ENCODE measurements around the gene GFER. TPM values are rescaled to one million over a fixed set of nuclear protein-coding genes. Genes with fewer than 3 reads are reported as not detected.

GFER gene
- total and polyA plus RNA-seq, 2 of the 8 experiments (the other 6 are each of a cell fraction or from before 2014, with no cell fraction given), result 17.7 to 37.9 TPM

DNA sequence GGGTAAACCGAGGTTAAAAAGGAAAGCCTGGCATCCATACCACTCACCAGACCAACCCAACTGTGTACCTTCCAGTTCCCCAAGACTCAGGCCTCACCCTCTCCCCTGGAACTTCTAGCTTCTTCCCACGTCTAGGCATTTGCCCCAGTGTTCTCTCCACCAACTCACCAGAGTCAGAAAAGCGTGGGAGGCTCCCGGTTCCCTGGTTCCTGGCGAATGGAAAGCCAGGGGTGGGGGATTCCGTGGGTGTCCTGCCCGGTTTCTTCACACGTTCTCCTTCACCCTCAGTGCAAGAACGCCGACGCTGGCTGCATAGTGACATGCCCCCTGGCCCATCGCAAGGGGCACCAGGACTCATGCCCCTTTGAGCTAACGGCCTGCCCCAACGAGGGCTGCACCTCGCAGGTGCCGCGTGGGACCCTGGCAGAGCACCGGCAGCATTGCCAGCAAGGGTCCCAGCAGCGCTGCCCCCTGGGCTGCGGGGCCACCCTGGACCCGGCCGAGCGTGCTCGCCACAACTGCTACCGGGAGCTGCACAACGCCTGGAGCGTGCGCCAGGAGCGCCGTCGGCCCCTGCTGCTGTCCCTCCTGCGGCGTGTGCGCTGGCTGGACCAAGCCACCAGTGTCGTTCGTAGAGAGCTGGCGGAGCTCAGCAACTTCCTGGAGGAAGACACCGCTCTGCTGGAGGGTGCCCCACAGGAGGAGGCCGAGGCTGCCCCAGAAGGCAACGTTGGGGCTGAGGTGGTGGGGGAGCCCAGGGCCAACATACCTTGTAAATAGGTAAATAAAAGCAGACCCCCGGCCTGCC lies 15.6 kb upstream of the GFER start:
- CTCF ChIA-PET (ENCODE audit: partially characterized antibody), result interaction anchor here (0.5 to 2.5 kb wide), 8 partner anchors 14 to 1011 kb away, joined by 3 to 7 read pairs (median 3); no protein-coding TSS in a partner anchor
- H3K14ac ChIP-seq (ENCODE audit: insufficient read length), result no peak overlapping the region
- TF ChIP-seq MAFK (IDR thresholded peaks at IDR 0.05; ENCODE audit: low read depth, low read length) (no peak), ASH2L (IDR thresholded peaks at IDR 0.05; ENCODE audit: low read length) (no peak), KDM1A (IDR thresholded peaks at IDR 0.05; ENCODE audit: borderline replicate concordance, low read length) (no peak), POLR2A (IDR thresholded peaks at IDR 0.05; ENCODE audit: control extremely low read depth in 1 of 2, low read depth in 2 of 2, low read length in 2 of 2) (no peak), RBBP5 (IDR thresholded peaks at IDR 0.05; ENCODE audit: borderline replicate concordance, low read depth, low read length) (no peak), TEAD4 (IDR thresholded peaks at IDR 0.05; ENCODE audit: low read depth, low read length) (no peak), CTBP2 (IDR thresholded peaks at IDR 0.05; ENCODE audit: borderline replicate concordance, insufficient read depth, insufficient read length, low read length) (no peak), BRCA1 (IDR thresholded peaks at IDR 0.05; ENCODE audit: low read depth, low read length) (no peak), TCF12 (IDR thresholded peaks at IDR 0.05; ENCODE audit: low read depth, low read length) (no peak), EZH2 (IDR thresholded peaks at IDR 0.05; ENCODE audit: low read depth, low read length, severe bottlenecking) (no peak)
- TF ChIP-seq, protein P1, sequence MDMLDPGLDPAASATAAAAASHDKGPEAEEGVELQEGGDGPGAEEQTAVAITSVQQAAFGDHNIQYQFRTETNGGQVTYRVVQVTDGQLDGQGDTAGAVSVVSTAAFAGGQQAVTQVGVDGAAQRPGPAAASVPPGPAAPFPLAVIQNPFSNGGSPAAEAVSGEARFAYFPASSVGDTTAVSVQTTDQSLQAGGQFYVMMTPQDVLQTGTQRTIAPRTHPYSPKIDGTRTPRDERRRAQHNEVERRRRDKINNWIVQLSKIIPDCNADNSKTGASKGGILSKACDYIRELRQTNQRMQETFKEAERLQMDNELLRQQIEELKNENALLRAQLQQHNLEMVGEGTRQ (IDR thresholded peaks at IDR 0.05; ENCODE audit: low read length), result no peak

More for the DNA sequence above, 15.6 kb upstream of the GFER start:
- H2BK5ac ChIP-seq (ENCODE audit: low read depth, low read length), result no peak overlapping the region
- no peak overlapping the region for H3K4ac ChIP-seq (replicated peaks; ENCODE audit: insufficient read length, low read depth, low read length)
- H3K56ac ChIP-seq (replicated peaks; ENCODE audit: insufficient read length, low read depth, low read length), result no peak overlapping the region
- H3K9ac ChIP-seq (replicated peaks in 1 of 4; ENCODE audit: extremely low read depth in 1 of 4, low read depth in 3 of 4, low read length in 3 of 4), result no peak overlapping the region
- H2AK5ac ChIP-seq (ENCODE audit: low read depth, low read length), result no peak overlapping the region
- H3K4me3 ChIP-seq (ENCODE audit: extremely low read depth in 1 of 4, insufficient read depth in 2 of 4, low read depth in 3 of 4, low read length in 4 of 4), result no peak overlapping the region
- H4K20me1 ChIP-seq (replicated peaks in 1 of 2; ENCODE audit: control insufficient read depth in 1 of 2, insufficient read depth in 2 of 2, low read length in 2 of 2), result peaks cover 9 to 14% of the 10 kb centered on the region in 2 experiments
- peaks cover 12 to 34% of the 10 kb centered on the region in 2 experiments for H3K79me2 ChIP-seq (ENCODE audit: control insufficient read depth in 1 of 2, insufficient read depth in 2 of 2, low read length in 2 of 2)
- H4K91ac ChIP-seq (replicated peaks; ENCODE audit: insufficient read length, low read length), result no peak overlapping the region
- FAIRE-seq (no peak), DNase-seq (ENCODE audit: low read depth in 1 of 2, low spot score in 2 of 2) (no peak)
- no peak overlapping the region for H4K5ac ChIP-seq (ENCODE audit: insufficient read length, low read depth, low read length)
- peaks cover 0 to 15% (median 10%) of the 10 kb centered on the region in 4 experiments; a peak in 5 of 7 replicates for H3K4me1 ChIP-seq (replicated peaks in 1 of 4; ENCODE audit: control insufficient read depth in 3 of 4, insufficient read depth in 4 of 4, low read length in 3 of 4)
- no peak overlapping the region for H3K18ac ChIP-seq (ENCODE audit: extremely low read depth, low read length)
- no peaks in the 10 kb centered on the region for H3K27me3 ChIP-seq (replicated peaks in 1 of 4; ENCODE audit: control insufficient read depth in 3 of 4, extremely low read depth in 1 of 4, insufficient read depth in 3 of 4, low read length in 3 of 4)
- H2BK120ac ChIP-seq (replicated peaks; ENCODE audit: low read depth, low read length), result no peak overlapping the region
- peaks cover 19% of the 10 kb centered on the region for H3K23me2 ChIP-seq (ENCODE audit: low read depth, low read length)
- H3K36me3 ChIP-seq (ENCODE audit: control insufficient read depth in 2 of 4, insufficient read depth in 4 of 4, low read length in 3 of 4), result peaks cover 5 to 9% (median 6%) of the 10 kb centered on the region in 4 experiments; a peak in 7 of 8 replicates
- no peak overlapping the region for H2BK15ac ChIP-seq (ENCODE audit: low read length)
- no peak overlapping the region for H2AFZ ChIP-seq (ENCODE audit: low read length)
- 92% methylated on average over 34 of the region's 41 CpGs; no CpG with 5 or more reads in 1 of the 2 experiments for WGBS, 2 experiments (ENCODE audit: extremely low coverage in 1 of 2, insufficient coverage in 1 of 2, insufficient read length in 1 of 2, insufficient replicate concordance in 2 of 2, low coverage in 1 of 2, low lambda C conversion rate in 2 of 2, missing lambda C conversion rate in 1 of 2)
- H3K79me1 ChIP-seq (ENCODE audit: low read depth, low read length), result peaks cover 18% of the 10 kb centered on the region
- H2BK12ac ChIP-seq (ENCODE audit: low read depth, low read length), result no peak overlapping the region
- POLR2A ChIA-PET (ENCODE audit: partially characterized antibody), result interaction anchor here (0.8 to 19.8 kb wide), 12 partner anchors 8 to 187 kb away, joined by 3 to 736 read pairs (median 3); partner anchors contain the start of genes GFER, MSRB1, NDUFB10 and NOXO1
- H3K4me2 ChIP-seq (ENCODE audit: insufficient read depth in 1 of 2, low read depth in 2 of 2, low read length in 2 of 2), result no peak overlapping the region
- no peak overlapping the region for H3K23ac ChIP-seq (ENCODE audit: insufficient read length)
- H3K9me3 ChIP-seq (ENCODE audit: insufficient read depth in 2 of 2, low read depth in 1 of 2, low read length in 1 of 2), result no peaks in the 10 kb centered on the region
- H4K8ac ChIP-seq (ENCODE audit: extremely low read depth, insufficient read depth, low read length), result no peak overlapping the region
- no peak overlapping the region for H3K27ac ChIP-seq (ENCODE audit: low read depth, low read length)
- no peak overlapping the region for H2BK20ac ChIP-seq (ENCODE audit: low read length)
